ENCODE data around the gene MTERF1.
"Not testable (repeated sequence)": the region's sequence is repeated elsewhere in the genome, so short reads cannot be mapped to it uniquely, and the experiment has no call there.

Gene MTERF1

GRCh38 chr7:91910171-91910570 lies 29.7 kb upstream of the MTERF1 start:
- no peak overlapping the region for H3K27ac ChIP-seq (ENCODE audit: low read depth in 2 of 2, low read length in 2 of 2)
- H3K4me1 ChIP-seq (ENCODE audit: control insufficient read depth in 2 of 2, insufficient read depth in 2 of 2, low read length in 2 of 2): no peaks in the 10 kb centered on the region
- H3K4me3 ChIP-seq (ENCODE audit: low read length in 2 of 2): no peak overlapping the region
- no peaks in the 10 kb centered on the region for H3K36me3 ChIP-seq (ENCODE audit: control insufficient read depth in 2 of 2, insufficient read depth in 2 of 2, low read length in 2 of 2)
- no peak overlapping the region for H3K9ac ChIP-seq (ENCODE audit: low read depth in 1 of 2, low read length in 2 of 2)
- H3K9me3 ChIP-seq (ENCODE audit: control insufficient read depth in 2 of 2, low read length in 2 of 2): no peaks in the 10 kb centered on the region
- no peaks in the 10 kb centered on the region for H3K27me3 ChIP-seq (ENCODE audit: control insufficient read depth in 2 of 2, insufficient read depth in 2 of 2, low read length in 2 of 2)

GRCh38 chr7:91899563-91899962 lies 19.1 kb upstream of the MTERF1 start:
- Histone ChIP-seq H3K9me3 (ENCODE audit: control insufficient read depth in 2 of 2, low read length in 2 of 2) (no peaks in the 10 kb centered on the region), H3K4me1 (ENCODE audit: control insufficient read depth in 2 of 2, insufficient read depth in 2 of 2, low read length in 2 of 2) (no peaks in the 10 kb centered on the region), H3K27me3 (ENCODE audit: control insufficient read depth in 2 of 2, insufficient read depth in 2 of 2, low read length in 2 of 2) (no peaks in the 10 kb centered on the region), H3K36me3 (ENCODE audit: control insufficient read depth in 2 of 2, insufficient read depth in 2 of 2, low read length in 2 of 2) (no peaks in the 10 kb centered on the region), H3K4me3 (ENCODE audit: low read length in 2 of 2) (no peak overlapping the region), H3K9ac (ENCODE audit: low read depth in 1 of 2, low read length in 2 of 2) (no peak overlapping the region), H3K27ac (ENCODE audit: low read depth in 2 of 2, low read length in 2 of 2) (no peak overlapping the region)

GRCh38 chr7:91898240-91898992 lies 17.9 kb upstream of the MTERF1 start:
- Histone ChIP-seq H3K4me3 (ENCODE audit: low read length in 2 of 2) (no peak overlapping the region), H3K36me3 (ENCODE audit: control insufficient read depth in 2 of 2, insufficient read depth in 2 of 2, low read length in 2 of 2) (no peaks in the 10 kb centered on the region), H3K9ac (ENCODE audit: low read depth in 1 of 2, low read length in 2 of 2) (no peak overlapping the region), H3K4me1 (ENCODE audit: control insufficient read depth in 2 of 2, insufficient read depth in 2 of 2, low read length in 2 of 2) (no peaks in the 10 kb centered on the region), H3K27me3 (ENCODE audit: control insufficient read depth in 2 of 2, insufficient read depth in 2 of 2, low read length in 2 of 2) (no peaks in the 10 kb centered on the region), H3K9me3 (ENCODE audit: control insufficient read depth in 2 of 2, low read length in 2 of 2) (no peaks in the 10 kb centered on the region), H3K27ac (ENCODE audit: low read depth in 2 of 2, low read length in 2 of 2) (no peak overlapping the region)

- no peaks in the 10 kb centered on the region for H3K9me3 ChIP-seq (ENCODE audit: control insufficient read depth in 2 of 2, low read length in 2 of 2)
- no peak overlapping the region for H3K27ac ChIP-seq (ENCODE audit: low read depth in 2 of 2, low read length in 2 of 2)
- H3K4me3 ChIP-seq (ENCODE audit: low read length in 2 of 2): no peak overlapping the region
- no peaks in the 10 kb centered on the region for H3K27me3 ChIP-seq (ENCODE audit: control insufficient read depth in 2 of 2, insufficient read depth in 2 of 2, low read length in 2 of 2)
- no peaks in the 10 kb centered on the region for H3K36me3 ChIP-seq (ENCODE audit: control insufficient read depth in 2 of 2, insufficient read depth in 2 of 2, low read length in 2 of 2)
- H3K4me1 ChIP-seq (ENCODE audit: control insufficient read depth in 2 of 2, insufficient read depth in 2 of 2, low read length in 2 of 2): no peaks in the 10 kb centered on the region
- H3K9ac ChIP-seq (ENCODE audit: low read depth in 1 of 2, low read length in 2 of 2): no peak overlapping the region
Measured at GRCh38 chr7:91894781-91895480, 14.4 kb upstream of the MTERF1 start.

- not testable (repeated sequence) for H3K9me3 ChIP-seq (ENCODE audit: control insufficient read depth in 2 of 2, low read length in 2 of 2); H3K27me3 ChIP-seq (ENCODE audit: control insufficient read depth in 2 of 2, insufficient read depth in 2 of 2, low read length in 2 of 2); H3K4me1 ChIP-seq (ENCODE audit: control insufficient read depth in 2 of 2, insufficient read depth in 2 of 2, low read length in 2 of 2); H3K27ac ChIP-seq (ENCODE audit: low read depth in 2 of 2, low read length in 2 of 2); H3K36me3 ChIP-seq (ENCODE audit: control insufficient read depth in 2 of 2, insufficient read depth in 2 of 2, low read length in 2 of 2); H3K9ac ChIP-seq (ENCODE audit: low read depth in 1 of 2, low read length in 2 of 2); H3K4me3 ChIP-seq (ENCODE audit: low read length in 2 of 2)
Measured at GRCh38 chr7:91893699-91894098, 13.2 kb upstream of the MTERF1 start.

GRCh38 chr7:91892821-91893340 lies 12.4 kb upstream of the MTERF1 start:
- Histone ChIP-seq H3K9ac (ENCODE audit: low read depth in 1 of 2, low read length in 2 of 2) (no peak overlapping the region), H3K36me3 (ENCODE audit: control insufficient read depth in 2 of 2, insufficient read depth in 2 of 2, low read length in 2 of 2) (no peaks in the 10 kb centered on the region), H3K27ac (ENCODE audit: low read depth in 2 of 2, low read length in 2 of 2) (no peak overlapping the region), H3K27me3 (ENCODE audit: control insufficient read depth in 2 of 2, insufficient read depth in 2 of 2, low read length in 2 of 2) (no peaks in the 10 kb centered on the region), H3K4me3 (ENCODE audit: low read length in 2 of 2) (no peak overlapping the region), H3K4me1 (ENCODE audit: control insufficient read depth in 2 of 2, insufficient read depth in 2 of 2, low read length in 2 of 2) (no peaks in the 10 kb centered on the region), H3K9me3 (ENCODE audit: control insufficient read depth in 2 of 2, low read length in 2 of 2) (no peaks in the 10 kb centered on the region)

GRCh38 chr7:91892099-91892705 lies 11.7 kb upstream of the MTERF1 start:
- Histone ChIP-seq H3K4me1 (ENCODE audit: control insufficient read depth in 2 of 2, insufficient read depth in 2 of 2, low read length in 2 of 2) (no peaks in the 10 kb centered on the region), H3K36me3 (ENCODE audit: control insufficient read depth in 2 of 2, insufficient read depth in 2 of 2, low read length in 2 of 2) (no peaks in the 10 kb centered on the region), H3K9me3 (ENCODE audit: control insufficient read depth in 2 of 2, low read length in 2 of 2) (no peaks in the 10 kb centered on the region)

GRCh38 chr7:91888271-91889175 lies 8.0 kb upstream of the MTERF1 start:
- not testable (repeated sequence) for H3K36me3 ChIP-seq (ENCODE audit: control insufficient read depth in 2 of 2, insufficient read depth in 2 of 2, low read length in 2 of 2); H3K27ac ChIP-seq (ENCODE audit: low read depth in 2 of 2, low read length in 2 of 2); H3K27me3 ChIP-seq (ENCODE audit: control insufficient read depth in 2 of 2, insufficient read depth in 2 of 2, low read length in 2 of 2)

More at GRCh38 chr7:91892099-91892705, 11.7 kb upstream of the MTERF1 start:
- Histone ChIP-seq H3K27me3 (ENCODE audit: control insufficient read depth in 2 of 2, insufficient read depth in 2 of 2, low read length in 2 of 2) (no peaks in the 10 kb centered on the region), H3K4me3 (ENCODE audit: low read length in 2 of 2) (no peak overlapping the region), H3K27ac (ENCODE audit: low read depth in 2 of 2, low read length in 2 of 2) (no peak overlapping the region), H3K9ac (ENCODE audit: low read depth in 1 of 2, low read length in 2 of 2) (no peak overlapping the region)

GRCh38 chr7:91887336-91888213 lies 7.1 kb upstream of the MTERF1 start:
- H3K27me3 ChIP-seq (ENCODE audit: control insufficient read depth in 2 of 2, insufficient read depth in 2 of 2, low read length in 2 of 2); H3K27ac ChIP-seq (ENCODE audit: low read depth in 2 of 2, low read length in 2 of 2); H3K9ac ChIP-seq (ENCODE audit: low read depth in 1 of 2, low read length in 2 of 2): not testable (repeated sequence)

More at GRCh38 chr7:91888271-91889175, 8.0 kb upstream of the MTERF1 start:
- not testable (repeated sequence) for H3K9ac ChIP-seq (ENCODE audit: low read depth in 1 of 2, low read length in 2 of 2); H3K4me3 ChIP-seq (ENCODE audit: low read length in 2 of 2); H3K9me3 ChIP-seq (ENCODE audit: control insufficient read depth in 2 of 2, low read length in 2 of 2); H3K4me1 ChIP-seq (ENCODE audit: control insufficient read depth in 2 of 2, insufficient read depth in 2 of 2, low read length in 2 of 2)

More at GRCh38 chr7:91887336-91888213, 7.1 kb upstream of the MTERF1 start:
- not testable (repeated sequence) for H3K4me1 ChIP-seq (ENCODE audit: control insufficient read depth in 2 of 2, insufficient read depth in 2 of 2, low read length in 2 of 2); H3K36me3 ChIP-seq (ENCODE audit: control insufficient read depth in 2 of 2, insufficient read depth in 2 of 2, low read length in 2 of 2); H3K9me3 ChIP-seq (ENCODE audit: control insufficient read depth in 2 of 2, low read length in 2 of 2); H3K4me3 ChIP-seq (ENCODE audit: low read length in 2 of 2)

Measured in mucosa of rectum (tissue), 2 donors.